ENCODE measurements around the gene NCKAP1. TPM values are rescaled to one million over a fixed set of nuclear protein-coding genes. Genes with fewer than 3 reads are reported as not detected.

NCKAP1 gene
- total and polyA plus RNA-seq, 2 donors (not counting 3 experiments of a cell fraction or from before 2014, with no cell fraction given) = 49.4 to 130 TPM

DNA sequence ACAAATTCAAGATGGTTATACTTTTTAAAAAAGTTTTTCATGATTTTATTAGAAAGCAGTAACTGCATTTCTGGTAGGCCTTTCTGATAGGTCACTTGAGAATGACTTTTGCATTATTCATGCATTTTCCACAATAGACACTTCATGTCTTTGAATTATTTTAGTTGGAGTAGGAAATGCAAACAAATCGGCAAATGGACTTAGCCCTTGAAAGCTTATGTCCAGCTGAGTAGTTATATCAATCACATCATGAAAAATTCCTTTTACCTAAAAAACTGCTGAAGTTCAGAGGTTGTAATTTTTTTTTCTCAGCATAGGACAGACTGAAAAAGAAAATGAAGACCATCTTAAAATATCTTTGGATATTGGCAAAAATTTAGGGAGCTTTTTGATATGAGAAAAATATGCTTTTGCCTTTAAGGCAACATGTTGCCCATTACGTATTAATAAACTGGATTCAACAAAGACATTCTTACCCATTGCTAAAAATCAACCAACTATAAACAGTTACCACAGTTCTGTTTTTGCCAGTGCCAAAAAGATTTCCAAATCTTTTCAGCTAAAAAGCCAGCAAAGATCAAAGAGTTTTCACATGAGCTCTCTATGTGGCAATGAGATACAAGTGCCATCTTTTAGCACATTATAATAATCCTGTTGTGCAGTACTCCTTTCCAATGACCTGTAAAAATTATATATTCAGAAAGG, 126.3 kb downstream of the NCKAP1 start:
- no peaks in the 10 kb centered on the region for H3K9me3 ChIP-seq (replicated peaks; ENCODE audit: control insufficient read depth, insufficient read depth, low read length)
- no peak overlapping the region for H3K27ac ChIP-seq (ENCODE audit: insufficient read depth, low read depth, low read length)
- no peak overlapping the region for H3K4me3 ChIP-seq (replicated peaks in 1 of 3; ENCODE audit: insufficient read depth in 1 of 3, low read depth in 1 of 3, low read length in 3 of 3)
- POLR2A ChIA-PET = no interaction called here
- no peak for TF ChIP-seq POLR2AphosphoS5 (IDR thresholded peaks at IDR 0.05; ENCODE audit: insufficient read depth, low read depth, low read length)
- H3K4me2 ChIP-seq (ENCODE audit: insufficient read depth, low read length) = no peak overlapping the region
- no peak overlapping the region for H3K9ac ChIP-seq (replicated peaks; ENCODE audit: extremely low read depth, insufficient read depth, low read length)
- CTCF ChIA-PET = interaction anchor here (0.8 kb wide), 1 partner anchor 68 kb away, joined by 3 read pairs; no protein-coding TSS in a partner anchor
- H3K9me1 ChIP-seq (replicated peaks; ENCODE audit: control insufficient read depth, extremely low read depth, insufficient read depth, low read length) = no peaks in the 10 kb centered on the region
- no TSS peak for BruUV-seq (replicated peaks)
- dilution Hi-C loops (cut with MboI; ENCODE audit: extremely low pct_ligation_motif_present, low sequenced_read_pairs) (no loop called here), intact Hi-C loops (cut with micrococcal nuclease) (no loop called here)
- no peaks in the 10 kb centered on the region for H3K4me1 ChIP-seq (ENCODE audit: control insufficient read depth, extremely low read depth, insufficient read depth, low read length)
- H3K27me3 ChIP-seq (ENCODE audit: control insufficient read depth in 2 of 2, insufficient read depth in 2 of 2, low read length in 2 of 2) = no peaks in the 10 kb centered on the region
- no peaks in the 10 kb centered on the region for H4K20me1 ChIP-seq (replicated peaks; ENCODE audit: control insufficient read depth, extremely low read depth, insufficient read depth, low read length)
- no peak overlapping the region for H2AFZ ChIP-seq (ENCODE audit: low read depth, low read length)
- DNase-seq (ENCODE audit: low read depth, low spot score) (no peak), FAIRE-seq (no peak)
- H3K79me2 ChIP-seq (ENCODE audit: control insufficient read depth, insufficient read depth, low read length) = no peaks in the 10 kb centered on the region
- H3K36me3 ChIP-seq (ENCODE audit: control insufficient read depth in 2 of 2, extremely low read depth in 1 of 2, insufficient read depth in 2 of 2, low read length in 2 of 2) = peaks cover under 1 to 3% of the 10 kb centered on the region in 2 experiments

DNA sequence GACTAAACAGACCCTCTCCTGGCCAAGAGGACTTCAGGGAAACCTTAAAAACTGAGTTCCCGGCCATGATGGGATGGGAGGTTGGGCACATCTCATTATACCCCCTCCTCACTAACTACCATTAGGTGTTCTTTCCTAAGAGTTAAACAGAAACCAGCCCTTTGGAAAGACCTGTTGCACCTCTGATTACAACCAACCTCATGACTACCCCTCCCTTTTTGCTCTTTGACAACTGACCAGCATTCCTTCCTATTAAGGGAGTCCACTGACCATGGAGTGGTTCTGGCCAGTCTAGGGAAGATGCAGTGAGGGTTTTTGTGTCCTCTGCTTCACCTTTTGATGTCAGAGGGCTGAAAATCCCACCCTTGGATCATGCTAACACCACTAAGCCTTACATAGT, 127.3 kb downstream of the NCKAP1 start:
- Histone ChIP-seq H3K79me2 (ENCODE audit: control insufficient read depth, insufficient read depth, low read length) (no peaks in the 10 kb centered on the region), H2AFZ (ENCODE audit: low read depth, low read length) (no peak overlapping the region), H3K9ac (replicated peaks; ENCODE audit: extremely low read depth, insufficient read depth, low read length) (no peak overlapping the region), H3K9me3 (replicated peaks; ENCODE audit: control insufficient read depth, insufficient read depth, low read length) (no peaks in the 10 kb centered on the region), H3K9me1 (replicated peaks; ENCODE audit: control insufficient read depth, extremely low read depth, insufficient read depth, low read length) (no peaks in the 10 kb centered on the region), H3K4me1 (ENCODE audit: control insufficient read depth, extremely low read depth, insufficient read depth, low read length) (no peaks in the 10 kb centered on the region), H3K27ac (ENCODE audit: insufficient read depth, low read depth, low read length) (no peak overlapping the region), H3K27me3 (ENCODE audit: control insufficient read depth in 2 of 2, insufficient read depth in 2 of 2, low read length in 2 of 2) (no peaks in the 10 kb centered on the region), H3K4me3 (replicated peaks in 1 of 3; ENCODE audit: insufficient read depth in 1 of 3, low read depth in 1 of 3, low read length in 3 of 3) (no peak overlapping the region), H3K4me2 (ENCODE audit: insufficient read depth, low read length) (no peak overlapping the region), H3K36me3 (ENCODE audit: control insufficient read depth in 2 of 2, extremely low read depth in 1 of 2, insufficient read depth in 2 of 2, low read length in 2 of 2) (peaks cover 0 to 3% of the 10 kb centered on the region in 2 experiments), H4K20me1 (replicated peaks; ENCODE audit: control insufficient read depth, extremely low read depth, insufficient read depth, low read length) (no peaks in the 10 kb centered on the region)
- DNase-seq (ENCODE audit: low read depth, low spot score) (no peak), FAIRE-seq (no peak)
- dilution Hi-C loops (cut with MboI; ENCODE audit: extremely low pct_ligation_motif_present, low sequenced_read_pairs) (no loop called here), intact Hi-C loops (cut with micrococcal nuclease) (no loop called here)
- CTCF ChIA-PET = no interaction called here
- no peak for TF ChIP-seq POLR2A (IDR thresholded peaks at IDR 0.05; ENCODE audit: low read depth, low read length)
- TF ChIP-seq, protein P1, sequence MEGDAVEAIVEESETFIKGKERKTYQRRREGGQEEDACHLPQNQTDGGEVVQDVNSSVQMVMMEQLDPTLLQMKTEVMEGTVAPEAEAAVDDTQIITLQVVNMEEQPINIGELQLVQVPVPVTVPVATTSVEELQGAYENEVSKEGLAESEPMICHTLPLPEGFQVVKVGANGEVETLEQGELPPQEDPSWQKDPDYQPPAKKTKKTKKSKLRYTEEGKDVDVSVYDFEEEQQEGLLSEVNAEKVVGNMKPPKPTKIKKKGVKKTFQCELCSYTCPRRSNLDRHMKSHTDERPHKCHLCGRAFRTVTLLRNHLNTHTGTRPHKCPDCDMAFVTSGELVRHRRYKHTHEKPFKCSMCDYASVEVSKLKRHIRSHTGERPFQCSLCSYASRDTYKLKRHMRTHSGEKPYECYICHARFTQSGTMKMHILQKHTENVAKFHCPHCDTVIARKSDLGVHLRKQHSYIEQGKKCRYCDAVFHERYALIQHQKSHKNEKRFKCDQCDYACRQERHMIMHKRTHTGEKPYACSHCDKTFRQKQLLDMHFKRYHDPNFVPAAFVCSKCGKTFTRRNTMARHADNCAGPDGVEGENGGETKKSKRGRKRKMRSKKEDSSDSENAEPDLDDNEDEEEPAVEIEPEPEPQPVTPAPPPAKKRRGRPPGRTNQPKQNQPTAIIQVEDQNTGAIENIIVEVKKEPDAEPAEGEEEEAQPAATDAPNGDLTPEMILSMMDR (IDR thresholded peaks at IDR 0.05; ENCODE audit: extremely low read depth in 1 of 2, insufficient read depth in 1 of 2, low read depth in 1 of 2, low read length in 2 of 2) = no peak
- TF ChIP-seq, protein P2, sequence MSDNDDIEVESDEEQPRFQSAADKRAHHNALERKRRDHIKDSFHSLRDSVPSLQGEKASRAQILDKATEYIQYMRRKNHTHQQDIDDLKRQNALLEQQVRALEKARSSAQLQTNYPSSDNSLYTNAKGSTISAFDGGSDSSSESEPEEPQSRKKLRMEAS (IDR thresholded peaks at IDR 0.05; ENCODE audit: insufficient read depth, insufficient read length) = no peak
- no peak for TF ChIP-seq FOS (IDR thresholded peaks at IDR 0.05; ENCODE audit: borderline replicate concordance, insufficient read depth, low read length)
- no peak for TF ChIP-seq EZH2 (IDR thresholded peaks at IDR 0.05; ENCODE audit: borderline replicate concordance, low read depth, low read length, severe bottlenecking)
- no peak for TF ChIP-seq JUN (IDR thresholded peaks at IDR 0.05; ENCODE audit: borderline replicate concordance, insufficient read depth, insufficient read length, low read depth)
- TF ChIP-seq MYC (IDR thresholded peaks at IDR 0.05; ENCODE audit: low read depth, low read length) = no peak
- no peak for TF ChIP-seq POLR2AphosphoS5 (IDR thresholded peaks at IDR 0.05; ENCODE audit: insufficient read depth, low read depth, low read length)
- no peak for TF ChIP-seq GATA2 (IDR thresholded peaks at IDR 0.05; ENCODE audit: insufficient read depth, insufficient read length, low read depth, low read length)
- POLR2A ChIA-PET = no interaction called here
- no TSS peak for BruUV-seq (replicated peaks)

Measured in endothelial cell of umbilical vein (primary cell).